ENCODE results near the gene SERINC3. TPM values are rescaled to one million over a fixed set of nuclear protein-coding genes. Genes with fewer than 3 reads are reported as not detected.

SERINC3 gene
- total and polyA plus RNA-seq, 2 of the 8 experiments (the other 6 are each of a cell fraction or from before 2014, with no cell fraction given) = 47.2 to 66.0 TPM

GRCh38 chr20:44483112-44483511 is 38.8 kb downstream of the SERINC3 start:
- no peaks in the 10 kb centered on the region for H3K79me1 ChIP-seq (ENCODE audit: low read depth, low read length)
- no peak overlapping the region for H3K4ac ChIP-seq (replicated peaks; ENCODE audit: insufficient read length, low read depth, low read length)
- no peak overlapping the region for H3K14ac ChIP-seq (ENCODE audit: insufficient read length)
- H3K56ac ChIP-seq (replicated peaks; ENCODE audit: insufficient read length, low read depth, low read length) = no peak overlapping the region
- H2BK12ac ChIP-seq (ENCODE audit: low read depth, low read length) = no peak overlapping the region
- H4K20me1 ChIP-seq (replicated peaks in 1 of 2; ENCODE audit: control insufficient read depth in 1 of 2, insufficient read depth in 2 of 2, low read length in 2 of 2) = peaks cover 1 to 2% of the 10 kb centered on the region in 2 experiments
- no peak overlapping the region for H3K9ac ChIP-seq (replicated peaks in 1 of 4; ENCODE audit: extremely low read depth in 1 of 4, low read depth in 3 of 4, low read length in 3 of 4)
- no peak overlapping the region for H3K23ac ChIP-seq (ENCODE audit: insufficient read length)
- no peak overlapping the region for H4K8ac ChIP-seq (ENCODE audit: extremely low read depth, insufficient read depth, low read length)
- H3K27me3 ChIP-seq (replicated peaks in 1 of 4; ENCODE audit: control insufficient read depth in 3 of 4, extremely low read depth in 1 of 4, insufficient read depth in 3 of 4, low read length in 3 of 4) = no peaks in the 10 kb centered on the region
- H3K9me3 ChIP-seq (ENCODE audit: insufficient read depth in 2 of 2, low read depth in 1 of 2, low read length in 1 of 2) = no peaks in the 10 kb centered on the region
- H3K4me2 ChIP-seq (ENCODE audit: insufficient read depth in 1 of 2, low read depth in 2 of 2, low read length in 2 of 2) = no peak overlapping the region
- H2AK5ac ChIP-seq (ENCODE audit: low read depth, low read length) = no peak overlapping the region
- CTCF ChIA-PET (ENCODE audit: partially characterized antibody) = interaction anchor here (0.7 kb wide), 1 partner anchor 99 kb away, joined by 3 read pairs; no protein-coding TSS in a partner anchor
- H2BK120ac ChIP-seq (replicated peaks; ENCODE audit: low read depth, low read length) = no peak overlapping the region
- H2BK20ac ChIP-seq (ENCODE audit: low read length) = no peak overlapping the region
- H2AFZ ChIP-seq (ENCODE audit: low read length) = no peak overlapping the region
- no peak for TF ChIP-seq SIN3A (conservative IDR thresholded peaks at IDR 0.05 in 1 of 2, IDR thresholded peaks at IDR 0.05 in 1 of 2; ENCODE audit: low read depth in 1 of 2, low read length in 2 of 2)
- no peak for TF ChIP-seq USF2 (IDR thresholded peaks at IDR 0.05; ENCODE audit: low read length)
- no peak for TF ChIP-seq E2F6 (IDR thresholded peaks at IDR 0.05)
- no peak for TF ChIP-seq KDM5A (IDR thresholded peaks at IDR 0.05; ENCODE audit: low read length)
- TF ChIP-seq TAF7 (optimal IDR thresholded peaks at IDR 0.05; ENCODE audit: borderline replicate concordance, low read depth, low read length) = no peak
- DNase-seq (ENCODE audit: low read depth in 1 of 2, low spot score in 2 of 2) = no peak
- peaks cover 3 to 18% (median 8%) of the 10 kb centered on the region in 4 experiments; a peak in 6 of 8 replicates for H3K36me3 ChIP-seq (ENCODE audit: control insufficient read depth in 2 of 4, insufficient read depth in 4 of 4, low read length in 3 of 4)
- no peak overlapping the region for H3K4me3 ChIP-seq (ENCODE audit: extremely low read depth in 1 of 4, insufficient read depth in 2 of 4, low read depth in 3 of 4, low read length in 4 of 4)
- no peaks in the 10 kb centered on the region for H3K4me1 ChIP-seq (replicated peaks in 1 of 4; ENCODE audit: control insufficient read depth in 3 of 4, insufficient read depth in 4 of 4, low read length in 3 of 4)
- H4K91ac ChIP-seq (replicated peaks; ENCODE audit: insufficient read length, low read length) = no peak overlapping the region
- WGBS, 2 experiments (ENCODE audit: extremely low coverage in 1 of 2, insufficient coverage in 1 of 2, insufficient read length in 1 of 2, insufficient replicate concordance in 2 of 2, low coverage in 1 of 2, low lambda C conversion rate in 2 of 2, missing lambda C conversion rate in 1 of 2) = 85% methylated on average over 5 of the region's 5 CpGs; no CpG with 5 or more reads in 1 of the 2 experiments
- POLR2A ChIA-PET (ENCODE audit: partially characterized antibody) = no interaction called here
- no peaks in the 10 kb centered on the region for H3K23me2 ChIP-seq (ENCODE audit: low read depth, low read length)
- H2BK5ac ChIP-seq (ENCODE audit: low read depth, low read length) = no peak overlapping the region
- H3K18ac ChIP-seq (ENCODE audit: extremely low read depth, low read length) = no peak overlapping the region
- no peaks in the 10 kb centered on the region for H3K79me2 ChIP-seq (ENCODE audit: control insufficient read depth in 1 of 2, insufficient read depth in 2 of 2, low read length in 2 of 2)
- H2BK15ac ChIP-seq (ENCODE audit: low read length) = no peak overlapping the region
- no peak overlapping the region for H3K27ac ChIP-seq (ENCODE audit: low read depth, low read length)
- no peak overlapping the region for H4K5ac ChIP-seq (ENCODE audit: insufficient read length, low read depth, low read length)
- no peak for FAIRE-seq
